Measurements from ENCODE around the gene CHRNB1.
A peak's percentile ranks its signal among the peaks of the same experiment; 100 is the strongest.

The CHRNB1 gene

GRCh38 chr17:7444682-7445618, at the start of gene CHRNB1:
Gene CHRNB1, plus strand, starts transcription at chr17:7445061. Its CDS starts 67 bp downstream, at chr17:7445128.
- no peak for DNase-seq (ENCODE audit: low read depth)

- DNase-seq (ENCODE audit: low read depth), result no peak
These were observed 48.7 kb upstream of the CHRNB1 start for GRCh38 chr17:7396147-7396546.

- DNase-seq (ENCODE audit: low read depth), result no peak
These were observed 46.2 kb upstream of the CHRNB1 start for GRCh38 chr17:7398612-7399011.

GRCh38 chr17:7403043-7403726, 41.7 kb upstream of the CHRNB1 start:
- DNase-seq (ENCODE audit: low read depth), result no peak

- DNase-seq (ENCODE audit: low read depth), result no peak
These were observed 41.2 kb upstream of the CHRNB1 start for GRCh38 chr17:7403727-7403976.

GRCh38 chr17:7403977-7404736, 40.7 kb upstream of the CHRNB1 start, which contains the start of gene TMEM256:
Gene TMEM256, minus strand, starts transcription at chr17:7404097. Its CDS starts 13 bp downstream, at chr17:7404084.
- peak; percentile 92 for DNase-seq (ENCODE audit: low read depth)

- DNase-seq (ENCODE audit: low read depth), result no peak
These were observed 40.0 kb upstream of the CHRNB1 start for GRCh38 chr17:7404737-7405349.

- no peak for DNase-seq (ENCODE audit: low read depth)
These were observed 39.3 kb upstream of the CHRNB1 start for GRCh38 chr17:7405350-7406234.

GRCh38 chr17:7406235-7406825, 38.5 kb upstream of the CHRNB1 start:
- DNase-seq (ENCODE audit: low read depth), result no peak

- no peak for DNase-seq (ENCODE audit: low read depth)
These were observed 37.8 kb upstream of the CHRNB1 start for GRCh38 chr17:7407082-7407481.

- DNase-seq (ENCODE audit: low read depth), result no peak
These were observed 37.2 kb upstream of the CHRNB1 start, which contains the start of gene NLGN2 for GRCh38 chr17:7407485-7408251. Gene NLGN2, plus strand, starts transcription at chr17:7407845. Its CDS starts 411 bp downstream, at chr17:7408256.

- DNase-seq (ENCODE audit: low read depth), result no peak
These were observed 36.6 kb upstream of the CHRNB1 start for GRCh38 chr17:7408252-7408727.

GRCh38 chr17:7408863-7409262, 36.0 kb upstream of the CHRNB1 start:
- DNase-seq (ENCODE audit: low read depth), result no peak

GRCh38 chr17:7409716-7410115, 35.1 kb upstream of the CHRNB1 start:
- DNase-seq (ENCODE audit: low read depth), result no peak

- no peak for DNase-seq (ENCODE audit: low read depth)
These were observed 34.0 kb upstream of the CHRNB1 start for GRCh38 chr17:7410634-7411426.

GRCh38 chr17:7411427-7411750, 33.5 kb upstream of the CHRNB1 start:
- DNase-seq (ENCODE audit: low read depth), result no peak

GRCh38 chr17:7413346-7413985, 31.4 kb upstream of the CHRNB1 start:
- DNase-seq (ENCODE audit: low read depth), result no peak

- DNase-seq (ENCODE audit: low read depth), result no peak
These were observed 30.0 kb upstream of the CHRNB1 start for GRCh38 chr17:7414837-7415236.

- no peak for DNase-seq (ENCODE audit: low read depth)
These were observed 29.1 kb upstream of the CHRNB1 start for GRCh38 chr17:7415784-7416183.
